Gastrocnemius medialis (tissue), 4 donors: ENCODE results near the gene FGF14. TPM values are rescaled to one million over a fixed set of nuclear protein-coding genes. Genes with fewer than 3 reads are reported as not detected.

Experiments
- ATAC-seq, 2 donors: fragments of 150-250 bp; one replicate each; pipeline ENCODE4 v1.9.1; 2016
- DNase-seq, 2 donors: peaks; one replicate each; pipeline ENCODE4 v3.0.0-alpha.2; 2019
- H3K27ac ChIP-seq, 4 donors: fragments of 200-600 bp; sonication (generic); 1 replicate in 1 of 4; 2 replicates in 3 of 4; pipeline ENCODE4 v1.5.1; 2016 to 2018; ENCODE audit warnings: mild to moderate bottlenecking in 2 of 4, moderate library complexity in 1 of 4
- H3K27me3 ChIP-seq, 3 donors: fragments of 200-600 bp; sonication (generic) in 2 of 3; 1 replicate in 1 of 3; 2 replicates in 2 of 3; pipeline versions ENCODE4 v1.5.1 to v1.6.0; 2016 to 2019; ENCODE audit warnings: mild to moderate bottlenecking in 1 of 3, moderate library complexity in 1 of 3
- H3K36me3 ChIP-seq, 2 donors: fragments of 200-600 bp; sonication (generic) in 1 of 2; one replicate each; pipeline ENCODE4 v1.5.1; 2017 to 2018
- H3K4me1 ChIP-seq, 2 donors: fragments of 200-600 bp; sonication (generic) in 1 of 2; one replicate each; pipeline ENCODE4 v1.5.1; 2016 to 2017; ENCODE audit warnings: mild to moderate bottlenecking in 2 of 2
- H3K4me3 ChIP-seq, 4 donors: fragments of 200-600 bp; sonication (generic) in 3 of 4; 1 replicate in 1 of 4; 2 replicates in 3 of 4; pipeline ENCODE4 v1.5.1; 2016 to 2019; ENCODE audit warnings: mild to moderate bottlenecking in 2 of 4
- H3K9me3 ChIP-seq, 3 donors: fragments of 200-600 bp; sonication (generic) in 2 of 3; 1 replicate in 1 of 3; 2 replicates in 2 of 3; pipeline ENCODE4 v1.5.1; 2016 to 2019
- POLR2A ChIP-seq, 2 donors: fragments of 450-650 bp; IDR thresholded peaks; one replicate each; pipeline ENCODE4 v1.6.1; 2017; ENCODE audit warnings: antibody characterized with exemption in 2 of 2, mild to moderate bottlenecking in 2 of 2, moderate library complexity in 2 of 2
- in situ Hi-C, 4 donors: fragments of 200-750 bp; cut with MboI; loops; one replicate each; pipeline versions ENCODE4 v1.15.0 to v1.8.0; 2017; ENCODE audit warnings: low sequenced_read_pairs in 4 of 4
- intact Hi-C: fragments of 100-400 bp; cut with DNase I; formaldehyde crosslinking; loops from one replicate; pipeline ENCODE4 v1.15.1; 2023; ENCODE audit warnings: low total_unique reads
- total RNA-seq, 4 donors: library from RNA; depleted of rRNA; stranded (reverse); fragments of >200 nt; gene quantifications; one replicate each; pipeline versions ENCODE4 v1.1.0 to v1.2.3, GENCODE V29; 2016
- TF ChIP-seq, protein P1 (sequence below), 5 experiments: fragments of 450-650 bp in 3 of 5; fragments of 200-600 bp in 2 of 5; sonication (generic) in 2 of 5; IDR thresholded peaks in 4 of 5; conservative IDR thresholded peaks in 1 of 5; 1 replicate in 4 of 5; 2 replicates in 1 of 5; pipeline ENCODE4 v1.5.1; 2016 to 2019; ENCODE audit warnings: antibody characterized with exemption in 5 of 5, mild to moderate bottlenecking in 3 of 5, moderate library complexity in 3 of 5

Gene FGF14
- total RNA-seq, 4 donors from 2014 or later: 0.02 TPM; not detected in 3

DNA sequence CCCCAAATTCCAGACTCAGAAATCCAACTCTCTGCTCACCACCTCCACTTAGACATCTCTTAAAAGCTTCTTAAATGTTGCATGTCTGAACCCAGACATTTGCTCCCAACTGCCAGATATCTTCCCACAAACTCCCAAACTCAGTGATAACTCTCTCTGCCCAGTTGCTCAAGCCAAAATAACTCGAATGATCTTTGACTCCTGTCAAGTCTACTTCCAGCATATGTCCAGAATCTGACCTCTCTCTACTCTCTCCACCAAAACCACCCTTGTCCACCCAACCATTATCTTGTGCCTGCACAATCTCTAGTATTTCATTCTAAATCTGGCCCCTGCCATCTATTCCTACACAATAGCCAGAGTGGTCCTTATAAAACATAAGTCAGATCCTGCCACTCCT is 99.3 kb downstream of the FGF14 start:
- intact Hi-C loops: no loop called here
- DNase-seq (no peak), ATAC-seq (no peak)
- no peak overlapping the region for H3K4me3 ChIP-seq
- no peaks in the 10 kb centered on the region for H3K9me3 ChIP-seq
- in situ Hi-C loops: no loop called here
- no peaks in the 10 kb centered on the region for H3K4me1 ChIP-seq
- no peak overlapping the region for H3K27ac ChIP-seq
- H3K27me3 ChIP-seq: no peaks in the 10 kb centered on the region
- no peaks in the 10 kb centered on the region for H3K36me3 ChIP-seq
- TF ChIP-seq, protein P1, sequence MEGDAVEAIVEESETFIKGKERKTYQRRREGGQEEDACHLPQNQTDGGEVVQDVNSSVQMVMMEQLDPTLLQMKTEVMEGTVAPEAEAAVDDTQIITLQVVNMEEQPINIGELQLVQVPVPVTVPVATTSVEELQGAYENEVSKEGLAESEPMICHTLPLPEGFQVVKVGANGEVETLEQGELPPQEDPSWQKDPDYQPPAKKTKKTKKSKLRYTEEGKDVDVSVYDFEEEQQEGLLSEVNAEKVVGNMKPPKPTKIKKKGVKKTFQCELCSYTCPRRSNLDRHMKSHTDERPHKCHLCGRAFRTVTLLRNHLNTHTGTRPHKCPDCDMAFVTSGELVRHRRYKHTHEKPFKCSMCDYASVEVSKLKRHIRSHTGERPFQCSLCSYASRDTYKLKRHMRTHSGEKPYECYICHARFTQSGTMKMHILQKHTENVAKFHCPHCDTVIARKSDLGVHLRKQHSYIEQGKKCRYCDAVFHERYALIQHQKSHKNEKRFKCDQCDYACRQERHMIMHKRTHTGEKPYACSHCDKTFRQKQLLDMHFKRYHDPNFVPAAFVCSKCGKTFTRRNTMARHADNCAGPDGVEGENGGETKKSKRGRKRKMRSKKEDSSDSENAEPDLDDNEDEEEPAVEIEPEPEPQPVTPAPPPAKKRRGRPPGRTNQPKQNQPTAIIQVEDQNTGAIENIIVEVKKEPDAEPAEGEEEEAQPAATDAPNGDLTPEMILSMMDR (IDR thresholded peaks at IDR 0.05 in 4 of 5, conservative IDR thresholded peaks at IDR 0.05 in 1 of 5): no peak
- TF ChIP-seq POLR2A (IDR thresholded peaks at IDR 0.05): no peak

DNA sequence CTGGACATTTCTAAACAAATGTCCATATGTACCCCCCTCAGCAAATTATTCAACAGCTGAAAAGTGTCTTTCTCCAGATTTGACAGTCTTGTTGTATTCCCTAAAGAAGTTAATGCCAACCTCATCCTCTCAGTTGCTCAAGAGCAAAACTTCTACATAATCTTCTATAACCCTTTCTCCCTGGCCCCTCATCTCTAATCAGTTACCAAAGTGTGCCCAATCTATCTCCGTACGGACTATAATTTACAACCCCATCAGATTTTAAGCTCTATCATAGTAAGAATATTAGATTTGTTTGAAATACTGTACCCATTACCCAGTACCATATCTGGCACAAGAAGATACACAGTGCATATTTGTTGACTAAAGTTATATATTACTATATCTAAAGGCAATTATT is 101.5 kb downstream of the FGF14 start:
- ATAC-seq (no peak), DNase-seq (no peak)
- Histone ChIP-seq H3K27me3 (no peaks in the 10 kb centered on the region), H3K9me3 (no peaks in the 10 kb centered on the region), H3K36me3 (no peaks in the 10 kb centered on the region), H3K4me1 (no peaks in the 10 kb centered on the region), H3K27ac (no peak overlapping the region), H3K4me3 (no peak overlapping the region)
- intact Hi-C loops: no loop called here
- TF ChIP-seq, protein P1 (IDR thresholded peaks at IDR 0.05 in 4 of 5, conservative IDR thresholded peaks at IDR 0.05 in 1 of 5): no peak
- TF ChIP-seq POLR2A (IDR thresholded peaks at IDR 0.05): no peak
- in situ Hi-C loops: no loop called here

DNA sequence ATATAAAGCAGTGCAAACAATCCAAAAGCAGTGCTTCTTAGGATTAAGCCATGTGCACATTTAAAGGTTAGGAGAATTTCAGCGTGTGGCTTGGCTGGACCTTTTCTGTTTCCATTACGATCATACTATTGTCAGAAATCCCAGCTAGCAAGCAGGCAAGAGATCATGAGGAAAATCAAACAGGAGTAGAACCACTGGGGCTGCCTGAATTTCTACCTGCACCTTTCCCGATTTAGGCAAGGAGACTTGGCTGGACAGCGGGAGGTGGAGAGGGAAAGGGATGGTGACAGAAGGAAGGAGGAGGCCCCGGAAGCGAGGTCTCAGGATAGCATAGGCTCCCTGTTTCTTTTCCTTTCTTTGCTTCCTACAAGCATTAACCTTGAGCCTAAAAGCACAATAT is 102.5 kb downstream of the FGF14 start:
- no peaks in the 10 kb centered on the region for H3K4me1 ChIP-seq
- no peak overlapping the region for H3K4me3 ChIP-seq
- intact Hi-C loops: no loop called here
- DNase-seq (no peak), ATAC-seq (no peak)
- H3K27me3 ChIP-seq: no peaks in the 10 kb centered on the region
- H3K36me3 ChIP-seq: no peaks in the 10 kb centered on the region
- no peaks in the 10 kb centered on the region for H3K9me3 ChIP-seq
- TF ChIP-seq, protein P1 (IDR thresholded peaks at IDR 0.05 in 4 of 5, conservative IDR thresholded peaks at IDR 0.05 in 1 of 5): no peak
- no peak for TF ChIP-seq POLR2A (IDR thresholded peaks at IDR 0.05)
- in situ Hi-C loops: no loop called here
- no peak overlapping the region for H3K27ac ChIP-seq

DNA sequence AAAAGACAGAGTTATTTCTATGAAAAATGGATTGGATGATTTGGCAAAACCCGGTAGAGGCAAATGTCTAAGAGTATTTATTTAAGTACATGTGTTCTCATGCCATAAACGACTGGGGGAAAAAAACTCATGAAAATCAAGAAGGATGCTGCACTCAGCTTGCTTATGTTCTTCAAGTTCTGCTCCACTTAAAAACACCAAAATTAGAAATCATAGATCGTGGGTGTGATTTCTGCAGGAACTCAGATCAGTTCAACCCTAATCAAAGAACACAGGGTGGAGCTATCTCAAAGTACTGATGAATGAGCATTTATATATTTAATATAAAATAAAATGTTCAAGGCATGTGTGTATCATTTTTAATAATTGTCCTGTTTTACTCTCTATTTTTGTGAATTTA is 103.8 kb downstream of the FGF14 start:
- Histone ChIP-seq H3K27me3 (no peaks in the 10 kb centered on the region), H3K4me3 (no peak overlapping the region), H3K4me1 (no peaks in the 10 kb centered on the region), H3K27ac (no peak overlapping the region), H3K36me3 (no peaks in the 10 kb centered on the region), H3K9me3 (no peaks in the 10 kb centered on the region)
- DNase-seq (no peak), ATAC-seq (no peak)
- intact Hi-C loops: no loop called here
- in situ Hi-C loops: no loop called here
- TF ChIP-seq POLR2A (IDR thresholded peaks at IDR 0.05): no peak
- TF ChIP-seq, protein P1 (IDR thresholded peaks at IDR 0.05 in 4 of 5, conservative IDR thresholded peaks at IDR 0.05 in 1 of 5): no peak

DNA sequence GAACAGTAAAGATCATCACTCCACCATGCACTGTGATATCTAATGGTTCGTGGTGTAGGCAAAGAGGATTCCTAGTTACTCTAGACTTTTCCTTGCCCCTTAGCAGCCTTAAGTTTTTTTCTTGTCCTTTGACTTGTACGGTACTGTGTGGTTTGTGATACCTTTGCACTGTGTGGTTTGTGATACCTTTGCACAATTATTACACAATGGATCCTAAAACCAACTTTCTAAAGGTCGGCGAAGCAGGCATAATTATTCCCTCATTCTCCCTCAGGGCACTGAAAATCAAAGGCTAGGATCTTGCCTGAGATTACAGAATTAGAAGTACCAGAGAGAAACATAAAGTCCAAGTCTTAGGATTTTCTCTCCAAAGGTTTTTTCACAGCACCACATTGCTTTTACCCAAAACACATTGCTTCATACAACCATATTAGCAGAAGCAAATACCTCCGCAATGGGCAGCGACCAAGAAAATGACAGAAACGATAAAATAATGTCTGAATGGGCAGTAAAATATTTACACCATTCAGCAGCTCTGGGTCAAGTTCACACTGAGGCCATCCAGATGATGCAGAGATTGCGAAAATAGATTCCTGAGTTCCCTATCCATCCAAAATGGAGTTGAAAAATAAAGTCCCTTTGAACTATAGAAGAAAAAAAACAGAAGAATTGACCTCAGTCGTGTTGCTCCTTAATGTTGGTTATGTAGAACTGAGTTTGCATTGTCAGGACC is 106.4 kb downstream of the FGF14 start:
- no peak overlapping the region for H3K27ac ChIP-seq
- in situ Hi-C loops (no loop called here), intact Hi-C loops (no loop called here)
- H3K27me3 ChIP-seq: no peaks in the 10 kb centered on the region
- no peak for TF ChIP-seq POLR2A (IDR thresholded peaks at IDR 0.05)
- TF ChIP-seq, protein P1 (IDR thresholded peaks at IDR 0.05 in 4 of 5, conservative IDR thresholded peaks at IDR 0.05 in 1 of 5): no peak
- H3K36me3 ChIP-seq: no peaks in the 10 kb centered on the region
- DNase-seq (no peak), ATAC-seq (no peak)
- H3K4me1 ChIP-seq: no peaks in the 10 kb centered on the region
- no peak overlapping the region for H3K4me3 ChIP-seq
- no peaks in the 10 kb centered on the region for H3K9me3 ChIP-seq
